ENCODE data around the gene MGAT5.

Gene MGAT5

GRCh38 chr2:134308474-134309385 lies 54.9 kb downstream of the MGAT5 start:
- no peaks in the 10 kb centered on the region for H3K9me3 ChIP-seq (ENCODE audit: control insufficient read depth, low read length)
- H3K27me3 ChIP-seq (ENCODE audit: control insufficient read depth, insufficient read depth, low read length) = no peaks in the 10 kb centered on the region
- H3K36me3 ChIP-seq (ENCODE audit: control insufficient read depth, insufficient read depth, low read length) = no peaks in the 10 kb centered on the region
- H3K27ac ChIP-seq = no peak overlapping the region
- H3K79me2 ChIP-seq = peaks cover 5% of the 10 kb centered on the region
- no peak overlapping the region for H3K4me2 ChIP-seq (ENCODE audit: low read length)
- TF ChIP-seq CTCF (IDR thresholded peaks at IDR 0.05) = no peak
- no peak overlapping the region for H2AFZ ChIP-seq
- H3K4me1 ChIP-seq = peaks cover 22% of the 10 kb centered on the region
- no peak overlapping the region for H3K4me3 ChIP-seq (ENCODE audit: low read depth, low read length)
- no peak overlapping the region for H3K9ac ChIP-seq

GRCh38 chr2:134310107-134311079 lies 56.5 kb downstream of the MGAT5 start:
- TF ChIP-seq CTCF (IDR thresholded peaks at IDR 0.05) = no peak
- Histone ChIP-seq H3K79me2 (peaks cover 5% of the 10 kb centered on the region), H3K27ac (no peak overlapping the region), H2AFZ (no peak overlapping the region), H3K4me2 (ENCODE audit: low read length) (no peak overlapping the region), H3K4me1 (peaks cover 12% of the 10 kb centered on the region), H3K9ac (no peak overlapping the region), H3K4me3 (ENCODE audit: low read depth, low read length) (no peak overlapping the region), H3K9me3 (ENCODE audit: control insufficient read depth, low read length) (no peaks in the 10 kb centered on the region), H3K36me3 (ENCODE audit: control insufficient read depth, insufficient read depth, low read length) (no peaks in the 10 kb centered on the region), H3K27me3 (ENCODE audit: control insufficient read depth, insufficient read depth, low read length) (no peaks in the 10 kb centered on the region)

- H3K9me3 ChIP-seq (ENCODE audit: control insufficient read depth, low read length) = no peaks in the 10 kb centered on the region
- H3K4me1 ChIP-seq = peaks cover 8% of the 10 kb centered on the region
- TF ChIP-seq CTCF (IDR thresholded peaks at IDR 0.05) = no peak
- H3K27me3 ChIP-seq (ENCODE audit: control insufficient read depth, insufficient read depth, low read length) = no peaks in the 10 kb centered on the region
- no peaks in the 10 kb centered on the region for H3K36me3 ChIP-seq (ENCODE audit: control insufficient read depth, insufficient read depth, low read length)
- H3K4me2 ChIP-seq (ENCODE audit: low read length) = no peak overlapping the region
- no peak overlapping the region for H3K9ac ChIP-seq
- no peak overlapping the region for H3K27ac ChIP-seq
- no peak overlapping the region for H3K4me3 ChIP-seq (ENCODE audit: low read depth, low read length)
- no peak overlapping the region for H2AFZ ChIP-seq
- peaks cover 5% of the 10 kb centered on the region for H3K79me2 ChIP-seq
Observed at GRCh38 chr2:134312482-134312881, 58.6 kb downstream of the MGAT5 start.

- no peak overlapping the region for H3K27ac ChIP-seq
- H2AFZ ChIP-seq = no peak overlapping the region
- no peak for TF ChIP-seq CTCF (IDR thresholded peaks at IDR 0.05)
- peaks cover 5% of the 10 kb centered on the region for H3K79me2 ChIP-seq
- no peaks in the 10 kb centered on the region for H3K27me3 ChIP-seq (ENCODE audit: control insufficient read depth, insufficient read depth, low read length)
- H3K4me3 ChIP-seq (ENCODE audit: low read depth, low read length) = no peak overlapping the region
- H3K4me2 ChIP-seq (ENCODE audit: low read length) = no peak overlapping the region
- no peaks in the 10 kb centered on the region for H3K9me3 ChIP-seq (ENCODE audit: control insufficient read depth, low read length)
- H3K9ac ChIP-seq = no peak overlapping the region
- peaks cover 8% of the 10 kb centered on the region for H3K4me1 ChIP-seq
- no peaks in the 10 kb centered on the region for H3K36me3 ChIP-seq (ENCODE audit: control insufficient read depth, insufficient read depth, low read length)
Observed at GRCh38 chr2:134314202-134314601, 60.3 kb downstream of the MGAT5 start.

All from parathyroid adenoma (tissue), 2 donors.